GM23338 (cell line): ENCODE results near the gene GGA1. TPM values are rescaled to one million over a fixed set of nuclear protein-coding genes. Genes with fewer than 3 reads are reported as not detected.
A peak's percentile ranks its signal among the peaks of the same experiment; 100 is the strongest.

Source experiments
- ATAC-seq: fragments of 200-7000 bp; cut with Tn5 transposase; 3 replicates; pipeline ENCODE4 v1.9.1; 2020
- DNase-seq: peaks from one replicate; pipeline ENCODE4 v3.0.0-alpha.2; 2015; ENCODE audit warnings: low spot score
- H2AFZ ChIP-seq: fragments of 200-600 bp; sonication (generic); 2 replicates; pipeline ENCODE4 v1.8.0; 2016; ENCODE audit warnings: antibody characterized with exemption, mild to moderate bottlenecking, moderate library complexity
- H3F3A ChIP-seq: fragments of 200-600 bp; sonication (generic); replicated peaks from 2 replicates; pipeline ENCODE4 v1.8.0; 2017; ENCODE audit warnings: antibody characterized with exemption, mixed run types, low read depth
- H3K27ac ChIP-seq: fragments of 200-600 bp; sonication (generic); 2 replicates; pipeline ENCODE4 v1.6.1; 2016; ENCODE audit warnings: low read depth
- H3K27me3 ChIP-seq: fragments of 200-600 bp; sonication (generic); 2 replicates; pipeline ENCODE4 v1.8.0; 2016; ENCODE audit warnings: mild to moderate bottlenecking, mixed run types, moderate library complexity; ENCODE audit not compliant: insufficient read depth
- H3K36me3 ChIP-seq: fragments of 200-600 bp; sonication (generic); 2 replicates; pipeline ENCODE4 v1.8.0; 2016; ENCODE audit warnings: mild to moderate bottlenecking; ENCODE audit not compliant: insufficient read depth
- H3K4me1 ChIP-seq: fragments of 200-600 bp; sonication (generic); 2 replicates; pipeline ENCODE4 v1.8.0; 2016; ENCODE audit warnings: mild to moderate bottlenecking, moderate library complexity; ENCODE audit not compliant: insufficient read depth
- H3K4me2 ChIP-seq: fragments of 200-600 bp; sonication (generic); 2 replicates; pipeline ENCODE4 v1.7.1; 2017; ENCODE audit warnings: mixed run types
- H3K4me3 ChIP-seq: fragments of 200-600 bp; sonication (generic); 2 replicates; pipeline ENCODE4 v1.6.1; 2016; ENCODE audit warnings: mixed run types
- H3K79me2 ChIP-seq: fragments of 200-600 bp; sonication (generic); replicated peaks from 2 replicates; pipeline ENCODE4 v1.8.0; 2017; ENCODE audit warnings: mild to moderate bottlenecking; ENCODE audit not compliant: insufficient read depth
- H3K9me2 ChIP-seq: fragments of 200-600 bp; sonication (generic); 2 replicates; pipeline ENCODE4 v1.8.0; 2017; ENCODE audit not compliant: insufficient read depth
- H4K20me1 ChIP-seq: fragments of 200-600 bp; sonication (generic); replicated peaks from 2 replicates; pipeline ENCODE4 v1.8.0; 2017; ENCODE audit warnings: mild to moderate bottlenecking; ENCODE audit not compliant: insufficient read depth
- H3K27ac Mint-ChIP-seq: 2 replicates; pipeline ENCODE4 v1.8.0; 2020; ENCODE audit warnings: inconsistent platforms, mild to moderate bottlenecking, moderate library complexity, mixed read lengths
- H3K27me3 Mint-ChIP-seq: 3 replicates; pipeline ENCODE4 v1.8.0; 2022; ENCODE audit warnings: low read depth, mild to moderate bottlenecking, moderate library complexity, mixed read lengths, inconsistent platforms; ENCODE audit not compliant: insufficient read depth, poor library complexity
- H3K36me3 Mint-ChIP-seq: 3 replicates; pipeline ENCODE4 v1.8.0; 2021; ENCODE audit warnings: low read depth, mild to moderate bottlenecking, inconsistent platforms, moderate library complexity, mixed read lengths
- H3K4me1 Mint-ChIP-seq: 3 replicates; pipeline ENCODE4 v1.8.0; 2020; ENCODE audit warnings: mild to moderate bottlenecking, inconsistent platforms, mixed read lengths
- H3K4me3 Mint-ChIP-seq: 3 replicates; pipeline ENCODE4 v1.8.0; 2021; ENCODE audit warnings: moderate library complexity, mild to moderate bottlenecking, inconsistent platforms, mixed read lengths
- H3K9me3 Mint-ChIP-seq: 3 replicates; pipeline ENCODE4 v1.8.0; 2020; ENCODE audit warnings: moderate library complexity, mild to moderate bottlenecking, inconsistent platforms, mixed read lengths
- CREB1 ChIP-seq: fragments of 250-450 bp; sonication (Bioruptor Pico); IDR thresholded peaks from 2 replicates; pipeline ENCODE4 v1.5.0; 2020; ENCODE audit warnings: low read depth, mild to moderate bottlenecking, moderate library complexity
- EZH2 ChIP-seq: fragments of 200-600 bp; sonication (generic); IDR thresholded peaks from one replicate; pipeline ENCODE4 v1.8.0; 2017; ENCODE audit warnings: antibody characterized with exemption, mild to moderate bottlenecking, low read depth; ENCODE audit not compliant: unreplicated experiment
- EZH2phosphoT487 ChIP-seq: fragments of 200-600 bp; sonication (generic); IDR thresholded peaks from one replicate; pipeline ENCODE4 v1.8.1; 2018; ENCODE audit warnings: antibody characterized with exemption; ENCODE audit not compliant: unreplicated experiment
- NANOG ChIP-seq: IDR thresholded peaks from 2 replicates; pipeline ENCODE4 v1.6.1; 2016; ENCODE audit warnings: antibody characterized with exemption, borderline replicate concordance
- STAT1 ChIP-seq: IDR thresholded peaks from one replicate; pipeline ENCODE4 v1.6.1; 2016; ENCODE audit warnings: antibody characterized with exemption; ENCODE audit not compliant: unreplicated experiment
- ZNF114 ChIP-seq: fragments of 250-450 bp; sonication (Bioruptor Pico); IDR thresholded peaks from 2 replicates; pipeline ENCODE4 v1.5.0; 2020; ENCODE audit warnings: mild to moderate bottlenecking, moderate library complexity
- ZNF331 ChIP-seq: fragments of 250-450 bp; sonication (Bioruptor Pico); IDR thresholded peaks from 2 replicates; pipeline ENCODE4 v1.5.0; 2020; ENCODE audit warnings: low read depth, mild to moderate bottlenecking, moderate library complexity
- polyA plus RNA-seq: library from polyadenylated mRNA; unstranded; fragments of >200 nt; fragmentation: Nextera tagmentation; extraction: Ambion mirVana; gene quantifications from 2 replicates; pipeline ENCODE4 v1.2.1, GENCODE V29; 2016
- total RNA-seq: library from RNA; depleted of rRNA; stranded (reverse); fragments of >200 nt; shearing (Covaris generic); gene quantifications from 2 replicates; pipeline ENCODE4 v1.2.3, GENCODE V29; 2014
- TF ChIP-seq, protein P1 (sequence below): IDR thresholded peaks from one replicate; pipeline ENCODE4 v1.6.1; 2018; ENCODE audit warnings: antibody characterized with exemption; ENCODE audit not compliant: unreplicated experiment
- TF ChIP-seq, protein P2 (sequence below): IDR thresholded peaks from 2 replicates; pipeline ENCODE4 v1.6.1; 2016; ENCODE audit warnings: antibody characterized with exemption

GGA1 gene
- total and polyA plus RNA-seq, 2 experiments from 2014 or later = 36.9 to 57.1 TPM

DNA sequence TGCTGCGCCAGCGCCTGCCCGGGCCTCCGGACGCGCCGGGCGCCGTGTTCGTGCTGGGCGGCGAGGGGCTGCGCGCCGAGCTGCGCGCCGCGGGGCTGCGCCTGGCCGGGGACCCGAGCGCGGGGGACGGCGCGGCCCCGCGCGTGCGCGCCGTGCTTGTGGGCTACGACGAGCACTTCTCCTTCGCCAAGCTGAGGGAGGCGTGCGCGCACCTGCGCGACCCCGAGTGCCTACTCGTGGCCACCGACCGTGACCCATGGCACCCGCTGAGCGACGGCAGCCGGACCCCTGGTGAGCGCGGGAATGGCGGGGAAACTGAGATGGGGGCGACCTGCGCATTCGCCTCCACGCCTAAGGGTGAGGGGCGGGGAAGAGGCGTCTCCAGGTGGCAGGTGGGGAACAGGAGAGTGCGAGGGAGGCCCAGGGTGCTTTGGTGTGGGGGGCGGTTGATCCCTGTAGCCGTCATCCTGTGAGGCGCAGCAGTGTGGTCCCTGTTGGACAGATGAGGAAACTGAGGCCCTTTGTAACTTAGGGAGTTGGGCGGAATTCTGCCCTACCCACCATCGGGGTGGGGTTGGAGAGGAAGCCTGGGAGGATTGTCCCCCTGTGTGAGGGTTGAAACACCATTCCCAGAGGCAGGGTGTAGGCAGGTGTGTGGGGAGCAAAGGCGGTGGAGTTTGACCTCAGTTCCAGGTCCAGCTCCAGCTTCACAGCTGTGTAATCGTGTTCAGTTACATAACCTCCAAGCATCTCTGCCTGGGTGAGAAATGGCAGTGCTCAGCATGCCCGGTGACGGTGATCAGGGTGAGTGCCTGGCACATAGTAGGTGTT, 50.6 kb downstream of the GGA1 start:
- Histone ChIP-seq H3K79me2 (peaks cover 51% of the 10 kb centered on the region), H3K27ac (no peak overlapping the region), H3K36me3 (no peaks in the 10 kb centered on the region), H3K4me3 (peak overlapping the region; percentile 78), H3K27me3 (no peaks in the 10 kb centered on the region), H3K4me2 (peak overlapping the region; percentile 94), H4K20me1 (peaks cover 30% of the 10 kb centered on the region), H2AFZ (no peak overlapping the region), H3K9me2 (no peaks in the 10 kb centered on the region), H3K4me1 (peaks cover 5% of the 10 kb centered on the region; the same call in 1 of the 2 replicates), H3F3A (peaks cover 12% of the 10 kb centered on the region; the same call in 1 of the 2 replicates)
- peaks cover 25% of the 10 kb centered on the region for H3K4me1 Mint-ChIP-seq
- DNase-seq (no peak), ATAC-seq (no peak)
- H3K4me3 Mint-ChIP-seq = peak overlapping the region; percentile 89
- H3K27me3 Mint-ChIP-seq = peaks cover 11% of the 10 kb centered on the region
- no peak overlapping the region for H3K27ac Mint-ChIP-seq
- no peaks in the 10 kb centered on the region; the same call in 2 of the 3 replicates for H3K9me3 Mint-ChIP-seq
- TF ChIP-seq STAT1 = no peak
- no peak for TF ChIP-seq ZNF331 (CRISPR knock-in tag)
- no peak for TF ChIP-seq CREB1
- TF ChIP-seq NANOG = no peak
- H3K36me3 Mint-ChIP-seq = peaks cover 8% of the 10 kb centered on the region

DNA sequence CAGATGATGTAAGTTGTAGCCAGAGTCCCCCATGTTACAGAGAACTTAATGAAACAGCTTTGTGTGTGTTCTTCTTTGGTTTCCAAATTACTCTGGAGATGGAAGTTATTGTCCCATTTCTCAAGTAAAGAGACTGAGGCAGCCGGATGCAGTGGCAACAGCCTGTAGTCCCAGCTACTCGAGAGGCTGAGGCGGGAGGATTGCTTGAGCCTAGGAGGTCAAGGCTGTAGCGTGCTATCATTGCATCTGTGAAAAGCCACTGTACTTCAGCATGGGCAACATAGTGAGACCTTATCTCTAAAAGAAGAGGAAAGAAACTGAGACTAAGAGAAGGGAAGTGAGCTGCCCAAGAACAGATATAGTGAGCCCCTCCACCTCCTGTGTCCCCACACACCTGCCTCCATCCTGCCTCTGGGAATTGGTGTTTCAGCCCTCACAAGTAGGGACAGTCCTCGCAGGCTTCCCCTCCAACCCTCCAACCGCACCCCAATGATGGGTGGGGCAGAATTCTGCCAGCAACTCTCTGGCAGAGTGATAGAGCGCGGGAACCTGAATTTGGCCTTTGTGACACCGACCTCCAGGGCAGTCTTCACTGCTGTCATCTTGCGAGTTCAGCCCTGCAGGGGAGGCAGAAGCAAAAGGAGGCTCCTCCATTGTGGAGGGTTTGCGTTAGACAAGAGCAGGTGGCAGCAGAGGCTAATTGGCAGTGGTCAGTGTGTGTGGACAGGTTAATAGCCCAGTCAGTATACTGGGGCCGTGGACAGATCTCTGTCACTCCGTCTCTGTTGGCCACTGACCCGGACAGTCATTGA, 51.5 kb downstream of the GGA1 start:
- H3K4me3 ChIP-seq = peak overlapping the region; percentile 78
- peaks cover 59% of the 10 kb centered on the region for H3K79me2 ChIP-seq
- ATAC-seq (no peak), DNase-seq (no peak)
- H3K27me3 ChIP-seq = no peaks in the 10 kb centered on the region
- no peak overlapping the region for H2AFZ ChIP-seq
- H4K20me1 ChIP-seq = peaks cover 30% of the 10 kb centered on the region
- Mint-ChIP-seq H3K27ac (no peak overlapping the region), H3K27me3 (peaks cover 11% of the 10 kb centered on the region), H3K9me3 (no peaks in the 10 kb centered on the region; the same call in 2 of the 3 replicates), H3K4me1 (peaks cover 25% of the 10 kb centered on the region), H3K4me3 (peak overlapping the region; percentile 89), H3K36me3 (peaks cover 8% of the 10 kb centered on the region)
- H3K9me2 ChIP-seq = no peaks in the 10 kb centered on the region
- no peak overlapping the region for H3K27ac ChIP-seq
- no peaks in the 10 kb centered on the region for H3K36me3 ChIP-seq
- H3K4me1 ChIP-seq = peaks cover 5% of the 10 kb centered on the region; the same call in 1 of the 2 replicates
- peak overlapping the region; percentile 94 for H3K4me2 ChIP-seq
- H3F3A ChIP-seq = peaks cover 15% of the 10 kb centered on the region; the same call in 1 of the 2 replicates
- no peak for TF ChIP-seq EZH2phosphoT487
- TF ChIP-seq NANOG = no peak
- TF ChIP-seq ZNF331 (CRISPR knock-in tag) = no peak
- no peak for TF ChIP-seq STAT1
- TF ChIP-seq, protein P1, sequence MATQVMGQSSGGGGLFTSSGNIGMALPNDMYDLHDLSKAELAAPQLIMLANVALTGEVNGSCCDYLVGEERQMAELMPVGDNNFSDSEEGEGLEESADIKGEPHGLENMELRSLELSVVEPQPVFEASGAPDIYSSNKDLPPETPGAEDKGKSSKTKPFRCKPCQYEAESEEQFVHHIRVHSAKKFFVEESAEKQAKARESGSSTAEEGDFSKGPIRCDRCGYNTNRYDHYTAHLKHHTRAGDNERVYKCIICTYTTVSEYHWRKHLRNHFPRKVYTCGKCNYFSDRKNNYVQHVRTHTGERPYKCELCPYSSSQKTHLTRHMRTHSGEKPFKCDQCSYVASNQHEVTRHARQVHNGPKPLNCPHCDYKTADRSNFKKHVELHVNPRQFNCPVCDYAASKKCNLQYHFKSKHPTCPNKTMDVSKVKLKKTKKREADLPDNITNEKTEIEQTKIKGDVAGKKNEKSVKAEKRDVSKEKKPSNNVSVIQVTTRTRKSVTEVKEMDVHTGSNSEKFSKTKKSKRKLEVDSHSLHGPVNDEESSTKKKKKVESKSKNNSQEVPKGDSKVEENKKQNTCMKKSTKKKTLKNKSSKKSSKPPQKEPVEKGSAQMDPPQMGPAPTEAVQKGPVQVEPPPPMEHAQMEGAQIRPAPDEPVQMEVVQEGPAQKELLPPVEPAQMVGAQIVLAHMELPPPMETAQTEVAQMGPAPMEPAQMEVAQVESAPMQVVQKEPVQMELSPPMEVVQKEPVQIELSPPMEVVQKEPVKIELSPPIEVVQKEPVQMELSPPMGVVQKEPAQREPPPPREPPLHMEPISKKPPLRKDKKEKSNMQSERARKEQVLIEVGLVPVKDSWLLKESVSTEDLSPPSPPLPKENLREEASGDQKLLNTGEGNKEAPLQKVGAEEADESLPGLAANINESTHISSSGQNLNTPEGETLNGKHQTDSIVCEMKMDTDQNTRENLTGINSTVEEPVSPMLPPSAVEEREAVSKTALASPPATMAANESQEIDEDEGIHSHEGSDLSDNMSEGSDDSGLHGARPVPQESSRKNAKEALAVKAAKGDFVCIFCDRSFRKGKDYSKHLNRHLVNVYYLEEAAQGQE = no peak
- TF ChIP-seq, protein P2, sequence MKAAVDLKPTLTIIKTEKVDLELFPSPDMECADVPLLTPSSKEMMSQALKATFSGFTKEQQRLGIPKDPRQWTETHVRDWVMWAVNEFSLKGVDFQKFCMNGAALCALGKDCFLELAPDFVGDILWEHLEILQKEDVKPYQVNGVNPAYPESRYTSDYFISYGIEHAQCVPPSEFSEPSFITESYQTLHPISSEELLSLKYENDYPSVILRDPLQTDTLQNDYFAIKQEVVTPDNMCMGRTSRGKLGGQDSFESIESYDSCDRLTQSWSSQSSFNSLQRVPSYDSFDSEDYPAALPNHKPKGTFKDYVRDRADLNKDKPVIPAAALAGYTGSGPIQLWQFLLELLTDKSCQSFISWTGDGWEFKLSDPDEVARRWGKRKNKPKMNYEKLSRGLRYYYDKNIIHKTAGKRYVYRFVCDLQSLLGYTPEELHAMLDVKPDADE = no peak
- TF ChIP-seq ZNF114 = no peak
- TF ChIP-seq EZH2 = no peak
- no peak for TF ChIP-seq CREB1
